C1 segment of cervical spinal cord (tissue), 14 donors: Measurements from ENCODE around the gene SERAC1.
"Not testable (repeated sequence)": the region's sequence is repeated elsewhere in the genome, so short reads cannot be mapped to it uniquely, and the experiment has no call there.

Experiments used
- DNase-seq, 14 donors: peaks; one replicate each; lab custom pipeline; 2025; lab: John Stamatoyannopoulos, UW

SERAC1 gene

GRCh38 chr6:158174514-158174913 lies 6.5 kb upstream of the SERAC1 start:
- DNase-seq = no peak

- no peak for DNase-seq
Measured at GRCh38 chr6:158174024-158174423, 6.0 kb upstream of the SERAC1 start.

DNA sequence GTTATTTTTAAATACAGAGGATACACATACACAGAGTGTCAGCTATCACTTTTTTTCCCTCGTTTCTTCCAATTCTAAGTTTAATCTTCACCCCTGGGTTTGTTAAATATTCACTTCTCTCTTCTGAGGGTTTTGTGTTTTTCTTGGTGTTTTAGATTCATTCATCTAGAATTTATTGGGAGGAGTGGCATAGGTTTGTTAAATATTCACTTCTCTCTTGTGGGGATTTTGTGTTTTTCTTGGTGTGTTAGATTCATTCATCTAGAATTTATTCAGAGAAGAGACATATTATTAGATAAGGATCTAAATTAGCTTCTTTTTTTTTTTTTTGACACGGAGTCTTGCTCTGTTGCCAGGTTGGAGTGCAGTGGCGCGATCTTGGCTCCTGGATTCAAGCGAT lies 3.9 kb upstream of the SERAC1 start:
- no peak for DNase-seq

- DNase-seq = no peak
Measured at GRCh38 chr6:158170656-158171081, 2.6 kb upstream of the SERAC1 start.

DNA sequence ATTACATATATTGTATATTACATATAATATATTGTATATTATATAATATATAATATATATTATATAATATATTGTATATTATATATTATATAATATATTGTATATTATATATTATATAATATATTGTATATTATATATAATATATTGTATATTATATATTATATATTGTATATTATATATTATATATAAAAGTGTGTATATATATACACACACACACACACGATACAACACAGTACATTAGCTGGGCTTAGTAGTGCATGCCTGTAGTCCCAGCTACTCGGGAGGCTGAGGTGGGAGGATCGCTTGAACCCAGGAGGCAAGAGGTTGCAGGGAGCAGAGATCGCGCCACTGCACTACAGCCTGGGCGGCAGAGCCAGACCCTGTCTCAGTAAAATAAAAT lies 1.6 kb upstream of the SERAC1 start:
- not testable (repeated sequence) for DNase-seq

DNA sequence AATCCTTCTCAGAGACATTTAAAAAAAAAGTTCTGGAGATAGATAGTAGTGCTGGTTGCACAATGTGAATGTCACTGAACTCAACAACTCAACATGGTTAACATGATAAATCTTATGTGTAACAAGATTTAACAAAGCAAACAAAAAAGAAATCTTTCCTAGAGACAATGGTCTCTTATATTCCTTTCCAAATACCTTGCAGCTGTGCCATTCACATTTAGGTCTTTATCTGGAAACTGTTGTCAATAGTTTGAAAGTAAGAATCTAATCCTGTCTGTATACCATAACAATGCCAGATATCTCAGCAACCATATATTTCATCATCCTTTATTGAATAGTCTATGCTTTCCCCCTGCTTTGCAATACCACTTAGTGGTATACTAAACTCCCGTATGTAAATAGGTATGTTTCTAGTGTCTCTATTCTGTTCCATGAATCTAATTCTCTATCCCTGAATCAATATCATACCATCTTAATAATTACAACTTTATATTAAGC lies 2.1 kb downstream of the SERAC1 start:
- no peak for DNase-seq

DNA sequence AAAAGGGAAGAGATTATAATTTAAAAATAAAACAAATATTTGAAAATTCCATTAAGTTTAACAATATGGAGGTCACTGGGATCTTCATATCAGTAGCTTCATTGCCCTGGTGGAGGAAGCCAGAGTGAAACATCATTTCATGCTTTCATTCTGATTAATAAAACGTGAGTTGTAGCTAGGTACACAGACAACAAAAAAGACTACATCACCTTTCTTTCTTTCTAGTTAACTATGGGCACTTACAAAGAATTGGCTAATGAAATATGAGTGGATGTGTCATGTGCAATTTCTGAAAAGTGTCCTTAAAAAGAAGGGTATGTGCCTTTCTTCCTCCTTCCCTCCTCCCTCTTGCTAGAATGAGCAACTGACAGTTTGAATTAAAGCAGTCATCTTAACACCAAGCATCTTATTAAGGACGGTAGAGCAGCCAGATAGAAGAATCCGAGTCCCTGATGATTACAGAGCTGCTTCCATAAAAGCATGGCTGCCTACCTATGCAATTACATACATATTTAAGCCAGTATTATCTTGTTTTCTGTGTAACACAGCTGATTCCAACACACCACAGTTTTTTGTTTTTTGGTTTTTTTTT lies 3.4 kb downstream of the SERAC1 start:
- no peak for DNase-seq

- DNase-seq = no peak
Measured at GRCh38 chr6:158161566-158162254, 6.4 kb downstream of the SERAC1 start.

GRCh38 chr6:158160932-158161539 lies 7.0 kb downstream of the SERAC1 start:
- DNase-seq = no peak

DNA sequence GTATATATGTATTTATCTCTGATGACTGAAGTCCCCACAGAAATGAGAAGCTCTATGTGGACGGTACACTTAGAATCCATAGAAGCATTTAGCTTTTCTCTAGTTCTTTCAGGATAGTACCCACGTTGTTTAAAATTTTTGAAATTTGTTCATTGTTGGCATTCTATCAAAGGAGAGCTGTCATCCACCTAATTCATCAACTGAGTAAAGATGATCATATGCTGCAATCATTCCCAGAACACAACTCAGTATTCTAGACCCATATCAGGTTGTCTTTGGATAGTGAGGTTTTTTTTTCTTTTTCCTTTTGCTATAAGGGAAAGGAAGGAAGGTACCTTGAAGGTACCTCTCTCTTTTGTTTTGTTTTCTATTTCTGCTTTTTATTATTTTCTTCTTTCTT lies 9.3 kb downstream of the SERAC1 start:
- DNase-seq = no peak

GRCh38 chr6:158158123-158158522 lies 9.9 kb downstream of the SERAC1 start:
- no peak for DNase-seq

DNA sequence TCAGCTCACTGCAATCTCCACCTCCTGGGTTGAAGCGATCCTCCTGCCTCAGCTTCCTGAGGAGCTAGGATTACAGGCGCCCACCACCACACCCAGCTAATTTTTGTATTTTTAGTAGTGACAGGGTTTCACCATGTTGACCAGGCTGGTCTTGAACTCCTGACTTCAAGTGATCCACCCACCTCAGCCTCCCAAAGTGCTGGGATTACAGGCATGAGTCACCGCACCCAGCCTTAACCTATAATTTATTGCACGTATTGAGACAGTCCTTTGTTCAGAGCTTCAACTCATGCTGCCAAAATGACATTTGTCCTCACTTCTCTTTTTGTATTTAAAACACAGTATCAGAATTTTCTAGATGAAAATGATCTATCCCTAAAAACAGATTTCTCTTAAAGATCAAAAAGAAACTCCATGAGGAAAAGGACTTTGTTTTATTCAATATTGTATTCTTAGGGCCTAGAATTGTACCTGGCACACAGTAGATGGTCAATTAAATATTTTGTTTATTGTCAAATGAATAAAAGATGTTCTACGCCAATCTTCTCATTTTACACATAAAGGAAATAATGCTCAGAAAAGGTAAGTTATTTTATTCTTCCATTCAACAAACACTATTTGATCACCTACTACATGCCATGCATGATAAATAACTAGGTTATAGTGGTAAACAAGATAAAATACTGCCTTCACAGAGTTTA lies 10.8 kb downstream of the SERAC1 start:
- no peak for DNase-seq

GRCh38 chr6:158154816-158155215 lies 13.2 kb downstream of the SERAC1 start:
- DNase-seq = no peak

DNA sequence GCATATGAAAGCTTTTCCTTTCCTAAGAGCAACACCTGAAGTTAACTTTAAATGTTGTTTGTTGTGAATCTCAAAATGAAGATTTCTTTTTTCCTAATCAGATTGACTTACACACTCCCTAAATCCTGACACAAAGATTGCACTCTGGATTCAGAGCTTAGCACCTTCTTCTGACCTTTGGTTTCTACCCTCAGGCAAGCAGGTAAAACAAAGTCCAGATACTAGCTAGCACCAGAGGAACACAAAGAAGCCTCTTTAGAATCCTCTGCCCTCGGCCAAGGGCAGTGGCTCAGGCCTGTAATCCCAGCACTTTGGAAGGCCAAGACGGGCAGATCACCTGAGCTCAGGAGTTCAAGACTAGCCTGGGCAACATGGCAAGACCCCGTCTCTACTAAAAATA lies 14.5 kb downstream of the SERAC1 start:
- no peak for DNase-seq

DNA sequence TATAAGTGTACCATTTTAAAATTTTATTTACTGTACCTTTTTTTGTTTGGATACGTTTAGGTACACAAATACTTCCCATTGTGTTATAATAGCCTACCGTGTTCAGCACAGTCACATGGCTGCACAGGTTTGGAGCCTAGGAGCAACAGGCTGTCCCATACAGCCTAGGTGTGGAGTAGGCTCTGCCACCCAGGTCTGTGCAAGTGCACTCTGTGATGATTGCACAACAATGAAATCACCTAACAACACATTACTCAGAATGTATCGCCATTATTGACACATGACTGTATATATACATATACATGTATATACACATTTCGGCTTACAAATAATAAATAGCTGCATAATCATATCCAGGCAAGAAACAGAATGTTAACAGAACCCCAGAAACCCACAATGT lies 15.4 kb downstream of the SERAC1 start:
- DNase-seq = no peak

DNA sequence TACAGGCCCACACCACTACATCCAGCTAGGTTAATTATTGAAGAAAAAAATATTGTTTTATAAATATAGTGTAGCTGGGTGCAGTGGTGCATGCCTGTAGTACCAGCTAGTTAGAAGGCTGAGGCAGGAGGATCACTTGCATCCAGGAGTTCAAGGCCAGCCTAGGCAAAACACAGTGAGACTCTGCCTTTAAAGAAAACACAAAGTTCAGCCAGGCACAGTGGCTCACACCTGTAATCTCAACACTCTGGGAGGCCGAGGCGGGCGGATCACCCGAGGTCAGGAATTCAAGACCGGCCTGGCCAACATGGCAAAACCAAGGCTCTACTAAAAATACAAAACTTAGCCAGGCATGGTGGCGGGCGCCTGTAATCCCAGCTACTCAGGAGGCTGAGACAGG lies 16.0 kb downstream of the SERAC1 start:
- DNase-seq = not testable (repeated sequence)

- no peak for DNase-seq
Measured at GRCh38 chr6:158150701-158151100, 17.4 kb downstream of the SERAC1 start.

GRCh38 chr6:158149641-158150040 lies 18.4 kb downstream of the SERAC1 start:
- DNase-seq = no peak

DNA sequence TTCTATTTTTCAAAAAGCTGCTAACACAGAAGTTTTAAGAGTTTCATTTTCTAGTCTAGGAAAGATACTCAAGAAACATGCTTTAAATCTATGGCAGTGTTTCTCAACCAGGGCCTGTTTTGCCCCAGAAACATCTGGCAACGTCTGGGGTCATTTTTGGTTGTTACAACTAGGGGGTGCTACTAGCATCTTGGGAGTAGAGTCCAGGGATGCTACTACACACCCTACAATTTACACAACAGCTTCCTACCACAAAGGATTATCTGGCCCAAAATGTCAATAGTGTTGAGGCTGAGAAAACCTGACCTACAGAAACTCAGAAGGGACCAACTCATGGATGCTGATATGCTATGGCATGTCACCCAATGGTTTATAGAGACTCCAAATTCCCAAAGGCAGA lies 24.4 kb downstream of the SERAC1 start:
- DNase-seq = no peak

DNA sequence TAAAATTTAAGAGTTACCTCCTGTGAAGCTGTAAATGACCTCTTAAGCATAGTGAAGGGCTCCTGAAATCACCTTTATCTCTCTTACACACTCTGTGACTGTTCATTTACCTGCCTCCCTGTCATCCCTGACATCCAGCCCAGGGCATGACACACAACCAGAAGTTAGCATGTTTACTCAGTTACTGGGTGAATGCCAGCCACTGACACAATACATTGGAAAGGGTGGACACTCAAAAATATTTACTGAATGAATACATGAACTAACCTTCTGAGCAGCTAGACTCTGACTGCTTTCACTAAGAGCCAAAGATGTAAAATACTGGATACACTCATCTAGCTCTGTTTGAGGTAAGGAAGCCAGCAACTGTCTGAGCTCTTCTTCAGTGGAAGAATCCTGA lies 25.3 kb downstream of the SERAC1 start:
- no peak for DNase-seq

DNA sequence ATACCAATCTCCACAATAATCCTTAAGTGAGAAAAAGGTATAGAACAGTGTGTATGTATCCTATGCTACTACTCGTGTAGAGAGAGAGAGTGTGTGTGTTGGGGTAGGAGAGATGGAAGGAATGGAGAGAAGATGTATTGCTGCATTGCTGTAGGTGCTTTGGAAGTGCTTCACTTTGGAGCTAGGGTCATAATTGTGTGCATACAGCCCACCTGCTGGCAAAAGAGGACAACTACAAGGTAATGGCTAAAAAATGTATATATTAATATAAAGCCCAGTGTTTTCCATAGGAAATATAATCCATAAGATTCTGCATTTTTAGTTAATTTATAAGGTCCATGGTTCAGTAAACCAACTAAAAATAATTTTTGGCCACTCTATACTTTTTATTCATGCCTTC lies 36.1 kb downstream of the SERAC1 start:
- no peak for DNase-seq

DNA sequence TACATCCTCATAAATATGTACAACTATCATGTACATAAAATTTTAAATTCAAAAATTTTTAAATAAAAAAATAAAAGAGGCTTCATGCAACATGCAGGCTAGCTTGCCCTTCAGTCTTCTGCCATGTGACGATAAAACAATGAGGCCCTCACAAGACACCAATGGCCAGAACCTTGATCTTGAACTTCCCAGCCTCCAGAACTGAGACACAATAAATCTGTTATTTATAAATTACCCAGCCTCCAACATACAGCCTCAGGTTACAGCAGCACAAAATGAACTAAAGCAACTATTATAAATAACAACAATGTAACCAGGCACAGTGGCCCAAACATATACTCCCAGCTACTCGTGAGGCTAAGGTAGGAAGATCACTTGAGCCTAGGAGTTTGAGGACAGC lies 42.8 kb downstream of the SERAC1 start:
- DNase-seq = no peak
